HG02884 (cell line): ENCODE measurements around the gene ZNF629.

Source experiments
- ATAC-seq: cut with Tn5 transposase; IDR thresholded peaks from one replicate; pipeline ENCODE4 v1.9.1; 2021; ENCODE audit warnings: mild to moderate bottlenecking, moderate library complexity; ENCODE audit not compliant: unreplicated experiment

The ZNF629 gene

GRCh38 chr16:30750201-30750600 lies 36.8 kb downstream of the ZNF629 start:
- ATAC-seq = no peak

- ATAC-seq = peak; percentile 15
Observed at GRCh38 chr16:30748634-30749445, 38.2 kb downstream of the ZNF629 start.

GRCh38 chr16:30747799-30748633 lies 39.0 kb downstream of the ZNF629 start, which contains the start of gene PHKG2:
Gene PHKG2 (plus strand): TSS chr16:30748425. CDS start chr16:30748821, 396 bp downstream.
- peak; percentile 90 for ATAC-seq

GRCh38 chr16:30747331-30747730 lies 39.7 kb downstream of the ZNF629 start:
- ATAC-seq = no peak

- ATAC-seq = no peak
Observed at GRCh38 chr16:30746638-30747175, 40.3 kb downstream of the ZNF629 start.

GRCh38 chr16:30745082-30745481 lies 41.9 kb downstream of the ZNF629 start:
- ATAC-seq = no peak

- ATAC-seq = no peak
Observed at GRCh38 chr16:30744183-30744582, 42.8 kb downstream of the ZNF629 start.

GRCh38 chr16:30743716-30744115 lies 43.3 kb downstream of the ZNF629 start:
- ATAC-seq = no peak

- ATAC-seq = no peak
Observed at GRCh38 chr16:30741461-30741914, 45.5 kb downstream of the ZNF629 start.

GRCh38 chr16:30740364-30741251 lies 46.4 kb downstream of the ZNF629 start:
- no peak for ATAC-seq

- ATAC-seq = no peak
Observed at GRCh38 chr16:30738984-30739951, 47.7 kb downstream of the ZNF629 start.

GRCh38 chr16:30737794-30738648 lies 49.0 kb downstream of the ZNF629 start:
- no peak for ATAC-seq

GRCh38 chr16:30736995-30737793 lies 49.8 kb downstream of the ZNF629 start:
- ATAC-seq = no peak

- ATAC-seq = no peak
Observed at GRCh38 chr16:30731411-30731810, 55.6 kb downstream of the ZNF629 start.

GRCh38 chr16:30728899-30729672 lies 57.9 kb downstream of the ZNF629 start:
- no peak for ATAC-seq
